ENCODE data around the gene INPP4B.

Gene INPP4B

DNA sequence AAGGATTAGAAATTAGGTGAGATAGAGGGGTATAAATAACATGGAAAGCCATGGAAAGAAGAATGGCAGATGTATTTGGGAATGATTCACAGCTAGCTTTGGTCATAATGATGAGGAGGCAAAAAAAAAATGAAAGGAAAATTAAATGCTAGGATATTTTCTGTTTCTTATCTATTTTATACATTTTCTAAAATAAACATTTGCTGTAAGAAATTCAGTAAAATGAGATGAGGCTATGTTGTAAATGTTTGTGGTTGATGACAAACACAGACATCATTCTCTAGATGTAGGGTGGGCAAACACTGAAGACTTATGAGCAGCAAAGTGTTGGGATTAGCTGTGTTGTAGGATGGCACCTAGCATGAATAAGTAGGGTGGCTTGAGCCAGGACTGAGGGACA is 802.6 kb downstream of the INPP4B start:
- no peak overlapping the region for H3K4me3 ChIP-seq (IDR thresholded peaks at IDR 0.05; ENCODE audit: insufficient read depth, low read depth, low read length)
- H2AFZ ChIP-seq (ENCODE audit: low read depth): no peak overlapping the region
- no peaks in the 10 kb centered on the region for H4K20me1 ChIP-seq (ENCODE audit: insufficient read depth)
- H3K9ac ChIP-seq: no peak overlapping the region
- TF ChIP-seq, protein P1, sequence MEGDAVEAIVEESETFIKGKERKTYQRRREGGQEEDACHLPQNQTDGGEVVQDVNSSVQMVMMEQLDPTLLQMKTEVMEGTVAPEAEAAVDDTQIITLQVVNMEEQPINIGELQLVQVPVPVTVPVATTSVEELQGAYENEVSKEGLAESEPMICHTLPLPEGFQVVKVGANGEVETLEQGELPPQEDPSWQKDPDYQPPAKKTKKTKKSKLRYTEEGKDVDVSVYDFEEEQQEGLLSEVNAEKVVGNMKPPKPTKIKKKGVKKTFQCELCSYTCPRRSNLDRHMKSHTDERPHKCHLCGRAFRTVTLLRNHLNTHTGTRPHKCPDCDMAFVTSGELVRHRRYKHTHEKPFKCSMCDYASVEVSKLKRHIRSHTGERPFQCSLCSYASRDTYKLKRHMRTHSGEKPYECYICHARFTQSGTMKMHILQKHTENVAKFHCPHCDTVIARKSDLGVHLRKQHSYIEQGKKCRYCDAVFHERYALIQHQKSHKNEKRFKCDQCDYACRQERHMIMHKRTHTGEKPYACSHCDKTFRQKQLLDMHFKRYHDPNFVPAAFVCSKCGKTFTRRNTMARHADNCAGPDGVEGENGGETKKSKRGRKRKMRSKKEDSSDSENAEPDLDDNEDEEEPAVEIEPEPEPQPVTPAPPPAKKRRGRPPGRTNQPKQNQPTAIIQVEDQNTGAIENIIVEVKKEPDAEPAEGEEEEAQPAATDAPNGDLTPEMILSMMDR (conservative IDR thresholded peaks at IDR 0.05; ENCODE audit: low read depth, low read length): no peak
- H3K79me2 ChIP-seq (ENCODE audit: insufficient read depth, low read depth): no peaks in the 10 kb centered on the region
- no peaks in the 10 kb centered on the region for H3K27me3 ChIP-seq (ENCODE audit: insufficient read depth, low read depth)
- no peaks in the 10 kb centered on the region for H3K36me3 ChIP-seq (ENCODE audit: insufficient read depth)
- no peak overlapping the region for H3K27ac ChIP-seq
- H3K4me2 ChIP-seq: no peak overlapping the region
- no peaks in the 10 kb centered on the region for H3K4me1 ChIP-seq (ENCODE audit: low read depth, poor library complexity, severe bottlenecking)

GRCh38 chr4:142041788-142042187 is 804.3 kb downstream of the INPP4B start:
- Histone ChIP-seq H2AFZ (ENCODE audit: low read depth) (no peak overlapping the region), H3K36me3 (ENCODE audit: insufficient read depth) (no peaks in the 10 kb centered on the region), H3K27me3 (ENCODE audit: insufficient read depth, low read depth) (no peaks in the 10 kb centered on the region), H3K79me2 (ENCODE audit: insufficient read depth, low read depth) (no peaks in the 10 kb centered on the region), H4K20me1 (ENCODE audit: insufficient read depth) (no peaks in the 10 kb centered on the region), H3K4me2 (no peak overlapping the region), H3K9ac (no peak overlapping the region), H3K4me1 (ENCODE audit: low read depth, poor library complexity, severe bottlenecking) (no peaks in the 10 kb centered on the region), H3K4me3 (IDR thresholded peaks at IDR 0.05; ENCODE audit: insufficient read depth, low read depth, low read length) (no peak overlapping the region), H3K27ac (no peak overlapping the region)
- TF ChIP-seq, protein P1 (conservative IDR thresholded peaks at IDR 0.05; ENCODE audit: low read depth, low read length): no peak

- Histone ChIP-seq H2AFZ (ENCODE audit: low read depth) (no peak overlapping the region), H3K4me2 (no peak overlapping the region), H3K9ac (no peak overlapping the region), H3K4me3 (IDR thresholded peaks at IDR 0.05; ENCODE audit: insufficient read depth, low read depth, low read length) (no peak overlapping the region), H4K20me1 (ENCODE audit: insufficient read depth) (no peaks in the 10 kb centered on the region), H3K36me3 (ENCODE audit: insufficient read depth) (no peaks in the 10 kb centered on the region), H3K79me2 (ENCODE audit: insufficient read depth, low read depth) (no peaks in the 10 kb centered on the region), H3K4me1 (ENCODE audit: low read depth, poor library complexity, severe bottlenecking) (no peaks in the 10 kb centered on the region), H3K27ac (no peak overlapping the region), H3K27me3 (ENCODE audit: insufficient read depth, low read depth) (no peaks in the 10 kb centered on the region)
- TF ChIP-seq, protein P1 (conservative IDR thresholded peaks at IDR 0.05; ENCODE audit: low read depth, low read length): no peak
Observed at GRCh38 chr4:142040043-142040442, 806.1 kb downstream of the INPP4B start.

DNA sequence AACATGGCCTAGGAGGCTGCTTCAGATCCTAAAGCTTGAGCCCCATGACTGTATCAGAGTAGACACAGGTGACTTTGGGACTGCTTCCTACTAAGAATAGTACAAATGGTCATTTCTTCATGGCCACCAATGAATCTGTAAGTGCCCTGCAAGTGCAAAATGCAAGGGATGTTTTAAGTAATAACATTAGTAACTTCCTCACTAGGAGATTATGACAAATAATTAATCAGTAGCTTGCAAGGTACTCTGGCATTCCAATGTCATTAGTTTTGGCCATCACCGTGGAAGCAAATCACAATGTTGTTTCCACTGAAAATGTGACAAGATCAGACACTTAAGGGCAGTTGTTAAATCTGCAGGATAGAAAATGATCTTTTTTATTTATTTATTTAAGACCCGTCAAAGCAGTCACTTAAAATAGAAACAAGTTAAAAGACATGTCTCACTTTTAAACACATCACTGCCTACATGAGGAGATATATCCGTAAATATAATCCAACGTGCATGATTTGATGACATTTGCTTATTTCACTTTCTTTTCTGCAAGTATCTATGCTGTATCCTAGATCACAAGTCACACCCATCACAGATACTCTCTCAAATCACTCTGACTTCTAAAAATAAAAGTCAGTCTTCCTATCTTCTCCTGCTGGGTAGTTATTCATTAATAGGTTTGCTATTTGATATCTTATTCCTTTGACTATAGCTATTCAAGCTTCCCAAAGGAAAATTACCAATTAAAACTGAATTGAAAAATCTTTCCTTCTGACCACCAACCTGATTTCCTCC is 809.1 kb downstream of the INPP4B start:
- no peaks in the 10 kb centered on the region for H4K20me1 ChIP-seq (ENCODE audit: insufficient read depth)
- no peak overlapping the region for H3K4me2 ChIP-seq
- H3K4me1 ChIP-seq (ENCODE audit: low read depth, poor library complexity, severe bottlenecking): no peaks in the 10 kb centered on the region
- TF ChIP-seq, protein P1 (conservative IDR thresholded peaks at IDR 0.05; ENCODE audit: low read depth, low read length): no peak
- no peaks in the 10 kb centered on the region for H3K36me3 ChIP-seq (ENCODE audit: insufficient read depth)
- no peaks in the 10 kb centered on the region for H3K79me2 ChIP-seq (ENCODE audit: insufficient read depth, low read depth)
- no peak overlapping the region for H3K27ac ChIP-seq
- H3K4me3 ChIP-seq (IDR thresholded peaks at IDR 0.05; ENCODE audit: insufficient read depth, low read depth, low read length): no peak overlapping the region
- no peak overlapping the region for H3K9ac ChIP-seq
- H2AFZ ChIP-seq (ENCODE audit: low read depth): no peak overlapping the region
- H3K27me3 ChIP-seq (ENCODE audit: insufficient read depth, low read depth): no peaks in the 10 kb centered on the region

Data from KMS-11 (cell line).